Activated T-cell treated with anti-CD3 and anti-CD28 coated beads for 4 hours (primary cell): ENCODE results near the gene DYNLT3.
A peak's percentile ranks its signal among the peaks of the same experiment; 100 is the strongest.

ENCODE experiments used
- DNase-seq: peaks from one replicate; pipeline ENCODE4 v3.0.0-alpha.2; 2020

DYNLT3 gene, protein sequence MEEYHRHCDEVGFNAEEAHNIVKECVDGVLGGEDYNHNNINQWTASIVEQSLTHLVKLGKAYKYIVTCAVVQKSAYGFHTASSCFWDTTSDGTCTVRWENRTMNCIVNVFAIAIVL

GRCh38 chrX:37846934-37847732 is at the start of gene DYNLT3:
Gene DYNLT3 (minus strand): TSS chrX:37847571. CDS start chrX:37847510, 61 bp downstream.
- peak; percentile 48 for DNase-seq

DNA sequence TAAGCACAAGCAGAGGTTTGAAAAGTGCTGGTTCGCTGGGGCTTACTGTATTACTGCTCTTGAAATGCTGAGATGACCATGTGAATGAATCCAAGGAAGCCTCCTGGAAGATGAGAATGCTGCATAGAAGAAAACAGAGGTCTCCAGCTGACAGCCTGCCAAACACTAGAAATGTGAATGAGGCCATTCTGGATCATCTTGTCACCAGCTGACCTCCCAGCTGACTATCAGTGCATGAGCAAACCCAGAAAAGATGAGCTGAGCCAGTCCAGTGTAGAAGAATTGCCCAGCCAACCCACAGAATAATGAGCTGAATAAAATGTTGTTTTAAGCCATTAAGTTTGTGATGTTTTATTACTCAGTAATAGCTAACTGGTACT is 49.1 kb upstream of the DYNLT3 start:
- DNase-seq: no peak

- no peak for DNase-seq
Observed at GRCh38 chrX:37895795-37896510, 48.6 kb upstream of the DYNLT3 start.

- DNase-seq: no peak
Observed at GRCh38 chrX:37894725-37895124, 47.4 kb upstream of the DYNLT3 start.

DNA sequence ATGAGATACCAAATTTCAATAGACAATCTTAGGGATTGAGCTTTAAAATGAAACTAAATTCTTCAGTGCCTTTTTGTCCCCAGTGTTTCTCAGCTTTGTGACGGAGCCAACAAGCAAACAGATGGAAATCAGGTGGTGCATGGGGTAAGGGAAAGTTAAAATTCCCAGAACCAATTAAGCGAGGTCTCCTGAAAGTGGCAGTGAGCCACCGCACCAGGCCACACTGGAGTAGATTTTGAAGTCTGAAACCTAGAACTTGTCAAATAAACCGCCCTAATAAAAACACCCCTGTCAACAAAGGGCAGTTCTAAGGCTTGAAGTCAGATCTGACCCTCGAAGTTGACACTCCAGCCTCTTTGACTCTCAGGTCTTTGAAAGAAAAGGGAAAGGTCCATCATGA is 40.6 kb upstream of the DYNLT3 start:
- no peak for DNase-seq

GRCh38 chrX:37887347-37887746 is 40.0 kb upstream of the DYNLT3 start:
- no peak for DNase-seq

DNA sequence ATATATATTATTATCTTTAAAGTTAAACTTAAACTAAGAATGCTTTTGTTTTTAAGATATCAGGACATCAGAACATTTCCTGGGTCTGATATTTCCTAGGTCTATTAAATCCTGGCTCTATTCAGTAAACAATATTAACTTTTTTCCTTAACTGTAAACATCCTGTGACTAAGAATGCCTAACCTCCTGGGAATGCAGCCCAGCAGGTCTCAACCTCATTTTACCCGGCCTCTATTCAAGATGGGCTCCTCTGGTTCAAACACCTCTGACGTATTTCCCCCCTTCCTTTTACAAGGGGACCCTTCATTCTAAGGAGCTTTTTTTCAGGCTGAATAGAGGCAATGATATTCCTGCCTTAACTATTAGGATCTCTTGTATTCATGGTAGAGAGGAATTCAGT is 35.8 kb upstream of the DYNLT3 start:
- no peak for DNase-seq

- DNase-seq: no peak
Observed at GRCh38 chrX:37879692-37880091, 32.3 kb upstream of the DYNLT3 start.

- DNase-seq: no peak
Observed at GRCh38 chrX:37876716-37877115, 29.3 kb upstream of the DYNLT3 start.

DNA sequence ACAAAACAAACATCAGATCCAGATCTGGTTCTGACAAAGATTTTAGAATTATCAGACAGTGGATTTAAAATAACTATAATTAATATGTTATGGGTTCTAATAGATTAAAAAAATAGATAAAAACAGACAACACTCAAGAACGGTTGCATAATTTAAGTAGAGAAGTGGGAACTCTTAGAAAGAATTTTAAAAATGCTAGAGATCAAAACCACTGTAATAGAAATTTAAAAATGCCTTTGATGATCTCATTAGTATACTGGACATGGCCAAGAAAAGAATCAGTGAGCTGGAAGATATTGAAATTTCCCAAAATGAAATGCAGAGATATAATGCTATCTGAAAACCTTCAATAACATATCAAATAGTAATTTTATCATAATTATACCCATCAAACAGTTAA is 28.3 kb upstream of the DYNLT3 start:
- DNase-seq: no peak

DNA sequence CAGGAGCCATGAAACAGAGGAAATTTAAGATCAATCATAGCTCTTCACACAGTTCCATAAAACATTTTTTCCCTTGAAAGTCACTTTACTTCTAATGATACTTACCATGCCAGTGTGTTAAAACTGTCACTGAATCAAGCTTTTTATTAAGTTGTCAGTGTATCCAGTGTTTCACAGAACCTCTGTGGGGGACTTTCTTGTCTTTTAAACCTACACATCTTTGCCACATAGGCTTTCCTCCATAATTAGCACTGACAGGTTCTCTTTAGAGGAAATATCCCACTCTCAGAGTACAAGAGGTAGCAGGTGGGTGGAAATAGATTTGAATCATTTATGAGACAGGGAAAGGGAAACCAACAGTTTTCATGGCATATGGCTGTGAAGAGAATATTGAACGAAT is 25.8 kb upstream of the DYNLT3 start:
- no peak for DNase-seq

DNA sequence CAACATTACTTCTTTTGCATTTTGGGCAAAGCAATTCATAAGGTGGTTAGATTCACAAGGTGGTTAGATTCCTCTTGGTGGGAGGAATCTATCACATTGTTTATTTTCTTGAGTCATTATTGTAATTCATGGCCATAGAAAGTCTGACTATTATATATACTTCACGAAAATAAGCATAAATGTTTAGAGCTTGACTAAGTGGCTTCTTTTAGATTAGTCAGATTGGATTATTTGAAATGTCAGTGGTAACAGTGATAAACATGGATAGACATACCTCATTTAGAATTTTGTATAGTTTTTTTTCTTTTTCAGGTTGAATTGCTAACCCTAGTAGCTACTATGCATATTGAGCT is 24.9 kb upstream of the DYNLT3 start:
- DNase-seq: no peak

- no peak for DNase-seq
Observed at GRCh38 chrX:37871626-37872302, 24.4 kb upstream of the DYNLT3 start.

DNA sequence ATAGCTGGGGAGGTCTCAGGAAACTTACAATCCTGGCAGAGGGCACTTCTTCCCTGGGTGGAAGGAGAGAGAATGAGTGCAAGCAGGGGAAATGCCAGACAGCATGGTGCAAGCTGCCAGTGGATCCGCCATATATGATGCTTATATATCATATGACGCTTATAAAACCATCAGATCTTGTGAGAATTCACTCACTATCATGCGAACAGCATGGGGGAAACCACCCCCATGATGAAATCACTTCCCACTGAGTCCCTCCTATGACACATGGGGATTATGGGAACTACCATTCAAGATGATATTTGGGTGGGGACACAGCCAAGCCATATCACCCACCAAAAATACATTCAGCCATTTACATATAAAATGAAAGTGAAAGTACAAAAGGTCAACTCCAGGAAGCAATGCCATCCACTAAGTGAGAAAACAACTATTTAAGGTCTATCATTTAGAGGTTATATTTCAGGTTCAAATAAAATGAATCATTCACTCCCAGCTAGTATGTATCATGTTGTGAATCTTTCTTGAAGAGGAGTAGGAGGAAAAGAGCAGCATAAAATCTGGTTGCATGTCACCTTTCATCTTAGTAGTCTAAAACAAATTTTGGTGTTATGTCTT is 20.3 kb upstream of the DYNLT3 start:
- DNase-seq: no peak

DNA sequence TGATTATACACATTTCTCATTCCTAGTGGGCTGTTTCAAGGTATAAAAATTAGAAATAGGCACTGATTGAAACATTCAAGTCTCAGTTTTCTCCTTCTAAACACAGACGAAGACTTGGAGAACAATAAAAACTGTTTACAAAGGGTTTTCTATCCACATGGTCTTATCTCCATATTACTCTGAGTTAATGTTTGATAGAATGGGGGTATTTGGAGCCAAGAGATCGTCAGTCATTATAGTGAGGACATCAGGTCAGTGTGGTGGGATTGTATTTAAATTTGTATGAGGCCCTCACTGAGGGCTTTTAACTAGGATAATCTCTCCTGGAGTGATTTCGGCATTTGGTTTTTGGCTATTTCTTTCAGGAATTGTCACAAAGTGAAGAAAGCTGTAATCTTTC is 16.4 kb upstream of the DYNLT3 start:
- no peak for DNase-seq

DNA sequence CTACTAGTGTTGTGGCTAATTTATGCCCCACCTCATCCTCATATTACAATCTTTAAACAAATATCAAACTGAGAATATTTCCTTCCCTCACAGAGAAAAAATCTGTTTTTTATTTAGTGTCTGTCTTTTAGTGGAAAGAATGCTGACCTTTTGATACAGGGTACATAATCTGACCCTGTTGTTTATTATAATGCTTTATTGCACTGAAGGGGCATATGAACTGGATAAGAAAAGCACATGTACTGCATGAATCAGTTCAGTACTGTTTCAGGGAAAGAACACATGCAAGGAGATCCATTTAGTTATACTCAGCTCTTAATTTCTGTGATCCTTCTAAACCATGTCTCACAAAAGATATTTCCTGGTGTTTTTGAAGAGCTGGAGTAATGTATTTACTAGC is 15.5 kb upstream of the DYNLT3 start:
- DNase-seq: no peak

GRCh38 chrX:37860721-37861120 is 13.3 kb upstream of the DYNLT3 start:
- DNase-seq: no peak

DNA sequence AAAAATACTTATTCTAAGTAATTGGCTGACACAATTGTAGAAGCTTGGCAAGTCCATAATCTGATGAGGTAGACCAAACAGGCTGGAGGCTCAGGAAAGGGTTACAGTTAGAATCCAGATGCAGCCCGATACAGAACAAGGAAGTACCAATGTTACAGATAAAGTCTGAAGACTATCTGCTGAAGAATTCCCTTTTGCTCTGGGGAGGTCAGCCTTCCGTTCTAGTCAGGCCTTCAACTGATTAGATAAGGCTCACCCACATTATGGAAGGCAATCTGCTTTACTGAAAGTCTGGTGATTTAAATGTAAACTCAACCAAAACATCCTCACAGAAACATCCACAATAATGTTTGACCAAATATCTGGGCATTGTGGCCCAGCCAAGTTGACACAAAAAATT is 7.4 kb upstream of the DYNLT3 start:
- no peak for DNase-seq

GRCh38 chrX:37854148-37854547 is 6.8 kb upstream of the DYNLT3 start:
- DNase-seq: no peak

DNA sequence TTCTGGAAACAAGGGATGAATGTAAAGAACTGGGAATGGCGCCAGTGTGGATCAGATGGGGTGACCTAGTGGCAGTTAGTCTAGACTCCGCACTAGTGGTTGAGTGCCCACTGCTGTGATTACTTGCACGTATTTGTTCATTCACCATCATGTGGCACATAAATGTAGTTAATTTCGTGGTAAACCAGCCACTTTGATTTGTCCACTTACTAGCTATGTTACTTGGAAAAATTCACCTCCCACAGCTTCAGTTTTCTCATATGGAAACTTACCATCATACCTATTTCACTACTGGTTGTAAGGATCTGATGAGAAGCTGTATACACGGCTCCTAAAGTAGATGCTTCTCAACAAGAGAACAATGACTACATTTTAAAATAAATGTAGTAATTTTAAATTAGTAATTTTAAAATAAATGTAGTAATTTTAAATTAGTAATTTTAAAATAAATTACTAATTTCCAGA is 394 bp upstream of the DYNLT3 start:
- DNase-seq: no peak

DNA sequence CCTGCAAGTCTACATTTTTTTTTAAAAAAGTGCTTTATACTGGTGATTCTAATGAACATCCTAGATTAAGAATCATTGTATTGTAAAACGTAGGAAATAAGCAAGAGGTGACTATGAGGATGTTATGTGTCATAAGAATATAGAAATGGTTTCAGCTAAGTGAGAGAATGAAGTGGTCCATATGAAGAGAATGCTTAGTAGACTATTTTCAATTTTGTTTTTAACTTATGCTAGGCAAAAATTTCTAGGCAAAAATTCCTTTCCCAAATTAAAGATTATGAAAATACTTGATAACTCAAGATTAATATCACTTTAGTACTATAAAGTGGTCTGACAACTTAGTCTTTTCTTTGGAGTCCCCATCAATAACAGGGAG is 825 bp downstream of the DYNLT3 start:
- no peak for DNase-seq

DNA sequence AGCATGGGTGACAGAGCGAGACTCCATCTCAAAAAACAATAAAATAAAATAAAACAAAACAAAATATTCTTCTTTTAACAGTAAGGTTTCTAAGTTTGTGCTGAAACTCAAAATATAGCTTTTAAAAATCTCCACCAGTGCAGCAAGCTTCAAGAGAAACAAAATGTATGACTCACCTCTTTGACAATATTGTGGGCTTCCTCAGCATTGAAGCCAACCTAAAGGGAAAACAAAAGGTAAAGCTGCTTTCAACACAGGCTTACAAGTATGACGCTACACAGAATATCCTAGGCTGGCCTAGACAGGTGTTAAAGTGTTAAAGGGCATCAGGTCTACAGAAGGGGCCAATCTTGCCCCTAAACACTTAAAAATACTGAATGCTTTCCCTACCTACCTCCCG is 1.2 kb downstream of the DYNLT3 start:
- no peak for DNase-seq

DNA sequence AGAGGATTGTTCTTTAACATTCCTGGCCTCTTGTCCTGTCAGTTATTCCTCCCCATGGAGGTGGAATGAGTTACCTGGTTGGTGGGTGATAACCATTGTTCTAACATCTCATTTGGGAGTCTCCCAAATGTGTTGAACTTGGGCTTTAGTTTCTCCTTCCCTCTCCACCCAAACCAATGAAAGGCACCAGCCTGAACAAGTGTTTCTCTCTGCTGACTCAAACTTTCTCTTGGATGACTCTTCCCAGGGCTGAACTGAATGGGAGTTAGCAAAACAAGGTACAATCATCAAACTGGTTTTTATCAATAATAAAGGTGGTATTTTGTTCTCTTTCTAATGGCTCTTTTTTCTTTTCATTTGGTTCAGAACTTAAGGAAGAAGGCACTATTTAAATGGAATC is 2.7 kb downstream of the DYNLT3 start:
- DNase-seq: no peak
